ENCODE measurements around the gene SVIL. TPM values are rescaled to one million over a fixed set of nuclear protein-coding genes. Genes with fewer than 3 reads are reported as not detected.

SVIL gene
- total RNA-seq, 3 donors from 2014 or later (not counting 1 experiment from before 2014, with no cell fraction given) = 24.9 to 57.2 (median 33.5) TPM

- H3K4me3 ChIP-seq (ENCODE audit: low read length) = no peak overlapping the region
- peaks cover 8 to 9% of the 10 kb centered on the region in 2 donors for H3K4me1 Mint-ChIP-seq
- 95% methylated on average over 8 of the region's 8 CpGs for WGBS (ENCODE audit: insufficient coverage)
- H3K4me1 ChIP-seq (ENCODE audit: control insufficient read depth, insufficient read depth, low read length) = peaks cover 6% of the 10 kb centered on the region
- no peak for TF ChIP-seq CTCF (IDR thresholded peaks at IDR 0.05)
- intact Hi-C loops (cut with micrococcal nuclease) = no loop called here
- H3K9me3 Mint-ChIP-seq = no peaks in the 10 kb centered on the region
- DNase-seq (no peak), ATAC-seq (no peak)
- H3K27ac Mint-ChIP-seq = no peak overlapping the region
- peaks cover 6% of the 10 kb centered on the region for H3K36me3 Mint-ChIP-seq
- no peak overlapping the region for H3K27ac ChIP-seq (ENCODE audit: low read length)
- no peaks in the 10 kb centered on the region for H3K27me3 Mint-ChIP-seq (ENCODE audit: low read depth in 2 of 2)
- H3K4me3 Mint-ChIP-seq = no peak overlapping the region
- no peaks in the 10 kb centered on the region for H3K9me3 ChIP-seq (ENCODE audit: control insufficient read depth, insufficient read depth, low read length)
- peaks cover 3% of the 10 kb centered on the region for H3K36me3 ChIP-seq (ENCODE audit: control insufficient read depth, insufficient read depth, low read length)
- H3K27me3 ChIP-seq (ENCODE audit: control insufficient read depth, insufficient read depth, low read length) = no peaks in the 10 kb centered on the region
These were observed 182.2 kb downstream of the SVIL start for GRCh38 chr10:29452546-29452945.

GRCh38 chr10:29451946-29452345 is 182.8 kb downstream of the SVIL start:
- ATAC-seq = no peak
- H3K27ac Mint-ChIP-seq = no peak overlapping the region
- Histone ChIP-seq H3K27me3 (ENCODE audit: control insufficient read depth, insufficient read depth, low read length) (no peaks in the 10 kb centered on the region), H3K9me3 (ENCODE audit: control insufficient read depth, insufficient read depth, low read length) (no peaks in the 10 kb centered on the region), H3K27ac (ENCODE audit: low read length) (no peak overlapping the region), H3K4me3 (ENCODE audit: low read length) (no peak overlapping the region), H3K36me3 (ENCODE audit: control insufficient read depth, insufficient read depth, low read length) (no peaks in the 10 kb centered on the region), H3K4me1 (ENCODE audit: control insufficient read depth, insufficient read depth, low read length) (peaks cover 6% of the 10 kb centered on the region)
- no peak for DNase-seq
- no peak for TF ChIP-seq CTCF (IDR thresholded peaks at IDR 0.05)
- no peaks in the 10 kb centered on the region for H3K27me3 Mint-ChIP-seq (ENCODE audit: low read depth in 2 of 2)
- H3K4me3 Mint-ChIP-seq = no peak overlapping the region
- intact Hi-C loops (cut with micrococcal nuclease) = no loop called here
- peaks cover 6% of the 10 kb centered on the region for H3K36me3 Mint-ChIP-seq
- H3K9me3 Mint-ChIP-seq = no peaks in the 10 kb centered on the region
- 76% methylated on average over 4 of the region's 4 CpGs for WGBS (ENCODE audit: insufficient coverage)
- H3K4me1 Mint-ChIP-seq = peaks cover 8 to 9% of the 10 kb centered on the region in 2 donors

- Mint-ChIP-seq H3K9me3 (no peaks in the 10 kb centered on the region), H3K27me3 (ENCODE audit: low read depth in 2 of 2) (no peaks in the 10 kb centered on the region), H3K36me3 (no peaks in the 10 kb centered on the region), H3K4me3 (no peak overlapping the region), H3K4me1 (peaks cover 9 to 12% of the 10 kb centered on the region in 2 donors), H3K27ac (no peak overlapping the region)
- H3K9me3 ChIP-seq (ENCODE audit: control insufficient read depth, insufficient read depth, low read length) = no peaks in the 10 kb centered on the region
- ATAC-seq (no peak), DNase-seq (no peak)
- H3K27me3 ChIP-seq (ENCODE audit: control insufficient read depth, insufficient read depth, low read length) = no peaks in the 10 kb centered on the region
- H3K4me3 ChIP-seq (ENCODE audit: low read length) = no peak overlapping the region
- 90% methylated on average over 6 of the region's 6 CpGs for WGBS (ENCODE audit: insufficient coverage)
- peaks cover 6% of the 10 kb centered on the region for H3K4me1 ChIP-seq (ENCODE audit: control insufficient read depth, insufficient read depth, low read length)
- intact Hi-C loops (cut with micrococcal nuclease) = no loop called here
- TF ChIP-seq CTCF (IDR thresholded peaks at IDR 0.05) = no peak
- H3K36me3 ChIP-seq (ENCODE audit: control insufficient read depth, insufficient read depth, low read length) = no peaks in the 10 kb centered on the region
- no peak overlapping the region for H3K27ac ChIP-seq (ENCODE audit: low read length)
These were observed 184.4 kb downstream of the SVIL start for GRCh38 chr10:29450405-29450804.

Measured in natural killer cell (primary cell).